Osteocyte (in vitro differentiated cells): Measurements from ENCODE around the gene PCNX1. TPM values are rescaled to one million over a fixed set of nuclear protein-coding genes. Genes with fewer than 3 reads are reported as not detected.

ENCODE experiments used
- DNase-seq: peaks from one replicate; pipeline ENCODE4 v3.0.0; 2021; ENCODE audit warnings: mixed read lengths; ENCODE audit not compliant: unreplicated experiment; ENCODE audit errors: extremely low spot score
- H3K27ac Mint-ChIP-seq: one replicate; pipeline ENCODE4 v1.8.0; 2021; ENCODE audit warnings: mild to moderate bottlenecking, mixed read lengths; ENCODE audit not compliant: unreplicated experiment
- H3K27me3 Mint-ChIP-seq: one replicate; pipeline ENCODE4 v1.8.0; 2021; ENCODE audit warnings: mixed read lengths; ENCODE audit not compliant: unreplicated experiment
- H3K36me3 Mint-ChIP-seq: one replicate; pipeline ENCODE4 v1.8.0; 2021; ENCODE audit warnings: mixed read lengths; ENCODE audit not compliant: unreplicated experiment
- H3K4me1 Mint-ChIP-seq: one replicate; pipeline ENCODE4 v1.8.0; 2021; ENCODE audit warnings: mixed read lengths; ENCODE audit not compliant: unreplicated experiment
- H3K4me3 Mint-ChIP-seq: one replicate; pipeline ENCODE4 v1.8.0; 2021; ENCODE audit warnings: mild to moderate bottlenecking, moderate library complexity, mixed read lengths; ENCODE audit not compliant: unreplicated experiment
- H3K9me3 Mint-ChIP-seq: one replicate; pipeline ENCODE4 v1.8.0; 2021; ENCODE audit warnings: mixed read lengths; ENCODE audit not compliant: unreplicated experiment
- CTCF ChIP-seq: fragments of 200-600 bp; sonication (generic); IDR thresholded peaks from 2 replicates; pipeline ENCODE4 v1.5.0; 2021; ENCODE audit warnings: antibody characterized with exemption, mild to moderate bottlenecking, moderate library complexity
- total RNA-seq: library from RNA; stranded (reverse); gene quantifications from 2 replicates; pipeline ENCODE4 v1.2.1, GENCODE V29; 2021

Gene PCNX1
- total RNA-seq, 1 donor from 2014 or later = 72.2 TPM

GRCh38 chr14:70908935-70909641 is 1.8 kb downstream of the PCNX1 start:
- no peak for TF ChIP-seq CTCF
- DNase-seq = no peak
- no peaks in the 10 kb centered on the region for H3K9me3 Mint-ChIP-seq
- no peaks in the 10 kb centered on the region for H3K27me3 Mint-ChIP-seq
- peak overlapping the region; percentile 90 for H3K4me3 Mint-ChIP-seq
- peaks cover 48% of the 10 kb centered on the region for H3K4me1 Mint-ChIP-seq
- H3K36me3 Mint-ChIP-seq = no peaks in the 10 kb centered on the region
- H3K27ac Mint-ChIP-seq = peak overlapping the region; percentile 89

GRCh38 chr14:70909733-70910614 is 2.7 kb downstream of the PCNX1 start:
- peak overlapping the region; percentile 89 for H3K27ac Mint-ChIP-seq
- no peak for TF ChIP-seq CTCF
- no peaks in the 10 kb centered on the region for H3K9me3 Mint-ChIP-seq
- H3K4me3 Mint-ChIP-seq = peak overlapping the region; percentile 90
- DNase-seq = no peak
- H3K27me3 Mint-ChIP-seq = no peaks in the 10 kb centered on the region
- H3K4me1 Mint-ChIP-seq = peaks cover 48% of the 10 kb centered on the region
- no peaks in the 10 kb centered on the region for H3K36me3 Mint-ChIP-seq

- Mint-ChIP-seq H3K27ac (no peak overlapping the region), H3K27me3 (no peaks in the 10 kb centered on the region), H3K36me3 (peaks cover 12% of the 10 kb centered on the region), H3K4me1 (peaks cover 62% of the 10 kb centered on the region), H3K4me3 (no peak overlapping the region), H3K9me3 (no peaks in the 10 kb centered on the region)
- TF ChIP-seq CTCF = no peak
- DNase-seq = no peak
Observed at GRCh38 chr14:70915415-70915814, 8.2 kb downstream of the PCNX1 start.

GRCh38 chr14:70916300-70916699 is 9.0 kb downstream of the PCNX1 start:
- Mint-ChIP-seq H3K4me1 (peaks cover 62% of the 10 kb centered on the region), H3K9me3 (no peaks in the 10 kb centered on the region), H3K36me3 (peaks cover 12% of the 10 kb centered on the region), H3K27ac (no peak overlapping the region), H3K27me3 (no peaks in the 10 kb centered on the region), H3K4me3 (no peak overlapping the region)
- DNase-seq = no peak
- TF ChIP-seq CTCF = no peak

GRCh38 chr14:70916799-70917198 is 9.5 kb downstream of the PCNX1 start:
- H3K27me3 Mint-ChIP-seq = no peaks in the 10 kb centered on the region
- peaks cover 61% of the 10 kb centered on the region for H3K4me1 Mint-ChIP-seq
- no peaks in the 10 kb centered on the region for H3K9me3 Mint-ChIP-seq
- TF ChIP-seq CTCF = no peak
- H3K4me3 Mint-ChIP-seq = no peak overlapping the region
- H3K27ac Mint-ChIP-seq = no peak overlapping the region
- no peak for DNase-seq
- peaks cover 12% of the 10 kb centered on the region for H3K36me3 Mint-ChIP-seq
